ENCODE results near the gene STON2.
"Not testable (repeated sequence)": the region's sequence is repeated elsewhere in the genome, so short reads cannot be mapped to it uniquely, and the experiment has no call there.

STON2 gene

GRCh38 chr14:81400202-81400678 is at the start of gene STON2:
Gene STON2 (minus strand): TSS chr14:81400324. CDS start chr14:81398382, 1,942 bp downstream.
- in situ Hi-C loops (cut with MboI; ENCODE audit: low sequenced_read_pairs), result no loop called here

- in situ Hi-C loops (cut with MboI; ENCODE audit: low sequenced_read_pairs), result no loop called here
These were observed 49.5 kb upstream of the STON2 start for GRCh38 chr14:81449576-81449975.

- in situ Hi-C loops (cut with MboI; ENCODE audit: low sequenced_read_pairs), result no loop called here
These were observed 49.0 kb upstream of the STON2 start for GRCh38 chr14:81449114-81449513.

- in situ Hi-C loops (cut with MboI; ENCODE audit: low sequenced_read_pairs), result no loop called here
These were observed 47.1 kb upstream of the STON2 start for GRCh38 chr14:81447021-81447764.

GRCh38 chr14:81446279-81447007 is 46.3 kb upstream of the STON2 start:
- in situ Hi-C loops (cut with MboI; ENCODE audit: low sequenced_read_pairs), result no loop called here

- in situ Hi-C loops (cut with MboI; ENCODE audit: low sequenced_read_pairs), result no loop called here
These were observed 41.6 kb upstream of the STON2 start for GRCh38 chr14:81441626-81442134.

- in situ Hi-C loops (cut with MboI; ENCODE audit: low sequenced_read_pairs), result no loop called here
These were observed 39.9 kb upstream of the STON2 start for GRCh38 chr14:81440041-81440440.

- in situ Hi-C loops (cut with MboI; ENCODE audit: low sequenced_read_pairs), result no loop called here
These were observed 37.1 kb upstream of the STON2 start for GRCh38 chr14:81437244-81437643.

- in situ Hi-C loops (cut with MboI; ENCODE audit: low sequenced_read_pairs), result no loop called here
These were observed 36.4 kb upstream of the STON2 start for GRCh38 chr14:81436296-81437138.

GRCh38 chr14:81435391-81436295 is 35.5 kb upstream of the STON2 start:
- in situ Hi-C loops (cut with MboI; ENCODE audit: low sequenced_read_pairs), result no loop called here

GRCh38 chr14:81435048-81435390 is 34.9 kb upstream of the STON2 start:
- in situ Hi-C loops (cut with MboI; ENCODE audit: low sequenced_read_pairs), result no loop called here

- in situ Hi-C loops (cut with MboI; ENCODE audit: low sequenced_read_pairs), result no loop called here
These were observed 34.1 kb upstream of the STON2 start for GRCh38 chr14:81434230-81434629.

- in situ Hi-C loops (cut with MboI; ENCODE audit: low sequenced_read_pairs), result no loop called here
These were observed 33.3 kb upstream of the STON2 start for GRCh38 chr14:81433378-81433777.

- in situ Hi-C loops (cut with MboI; ENCODE audit: low sequenced_read_pairs), result no loop called here
These were observed 32.1 kb upstream of the STON2 start for GRCh38 chr14:81432219-81432661.

GRCh38 chr14:81430235-81430634 is 30.1 kb upstream of the STON2 start:
- in situ Hi-C loops (cut with MboI; ENCODE audit: low sequenced_read_pairs), result no loop called here

- in situ Hi-C loops (cut with MboI; ENCODE audit: low sequenced_read_pairs), result not testable (repeated sequence)
These were observed 29.6 kb upstream of the STON2 start for GRCh38 chr14:81429749-81430148.

GRCh38 chr14:81429028-81429427 is 28.9 kb upstream of the STON2 start:
- in situ Hi-C loops (cut with MboI; ENCODE audit: low sequenced_read_pairs), result no loop called here

GRCh38 chr14:81427348-81428058 is 27.4 kb upstream of the STON2 start:
- in situ Hi-C loops (cut with MboI; ENCODE audit: low sequenced_read_pairs), result no loop called here

GRCh38 chr14:81423504-81423903 is 23.4 kb upstream of the STON2 start:
- in situ Hi-C loops (cut with MboI; ENCODE audit: low sequenced_read_pairs), result no loop called here

All from hTERT RPE-1 (cell line).